ENCODE data around the gene AGPS. TPM values are rescaled to one million over a fixed set of nuclear protein-coding genes. Genes with fewer than 3 reads are reported as not detected.

The AGPS gene
- total RNA-seq, 4 donors from 2014 or later: 21.4 to 50.9 (median 34.3) TPM

DNA sequence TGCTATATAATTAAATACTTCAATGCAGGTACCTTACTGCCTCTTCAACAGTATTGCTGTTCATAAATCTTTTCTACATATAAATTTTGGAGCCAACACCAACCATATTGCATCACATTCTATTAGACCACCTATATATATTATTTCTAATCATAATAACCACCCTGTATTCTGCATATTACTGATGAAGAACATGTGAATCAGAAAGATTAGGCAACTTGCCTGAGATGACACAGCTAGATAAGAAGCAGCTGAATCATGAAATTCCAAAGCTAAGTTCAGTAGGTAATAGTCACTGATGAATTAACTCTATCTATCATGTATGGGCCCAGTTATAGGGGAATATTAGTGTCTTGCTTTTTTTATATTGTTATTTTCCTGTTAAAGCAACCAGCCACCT lies 161.8 kb downstream of the AGPS start:
- peaks cover 0 to 6% (median 0%) of the 10 kb centered on the region in 3 donors for H3K4me1 ChIP-seq
- no peaks in the 10 kb centered on the region for H3K9me3 ChIP-seq
- no peak for TF ChIP-seq POLR2A (IDR thresholded peaks at IDR 0.05)
- no peak for TF ChIP-seq EP300 (IDR thresholded peaks at IDR 0.05)
- TF ChIP-seq, protein P1, sequence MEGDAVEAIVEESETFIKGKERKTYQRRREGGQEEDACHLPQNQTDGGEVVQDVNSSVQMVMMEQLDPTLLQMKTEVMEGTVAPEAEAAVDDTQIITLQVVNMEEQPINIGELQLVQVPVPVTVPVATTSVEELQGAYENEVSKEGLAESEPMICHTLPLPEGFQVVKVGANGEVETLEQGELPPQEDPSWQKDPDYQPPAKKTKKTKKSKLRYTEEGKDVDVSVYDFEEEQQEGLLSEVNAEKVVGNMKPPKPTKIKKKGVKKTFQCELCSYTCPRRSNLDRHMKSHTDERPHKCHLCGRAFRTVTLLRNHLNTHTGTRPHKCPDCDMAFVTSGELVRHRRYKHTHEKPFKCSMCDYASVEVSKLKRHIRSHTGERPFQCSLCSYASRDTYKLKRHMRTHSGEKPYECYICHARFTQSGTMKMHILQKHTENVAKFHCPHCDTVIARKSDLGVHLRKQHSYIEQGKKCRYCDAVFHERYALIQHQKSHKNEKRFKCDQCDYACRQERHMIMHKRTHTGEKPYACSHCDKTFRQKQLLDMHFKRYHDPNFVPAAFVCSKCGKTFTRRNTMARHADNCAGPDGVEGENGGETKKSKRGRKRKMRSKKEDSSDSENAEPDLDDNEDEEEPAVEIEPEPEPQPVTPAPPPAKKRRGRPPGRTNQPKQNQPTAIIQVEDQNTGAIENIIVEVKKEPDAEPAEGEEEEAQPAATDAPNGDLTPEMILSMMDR (IDR thresholded peaks at IDR 0.05): no peak
- no peak overlapping the region for H3K27ac ChIP-seq
- no peak overlapping the region for H3K4me3 ChIP-seq
- no peaks in the 10 kb centered on the region for H3K27me3 ChIP-seq
- ATAC-seq: no peak
- H3K36me3 ChIP-seq: no peaks in the 10 kb centered on the region

DNA sequence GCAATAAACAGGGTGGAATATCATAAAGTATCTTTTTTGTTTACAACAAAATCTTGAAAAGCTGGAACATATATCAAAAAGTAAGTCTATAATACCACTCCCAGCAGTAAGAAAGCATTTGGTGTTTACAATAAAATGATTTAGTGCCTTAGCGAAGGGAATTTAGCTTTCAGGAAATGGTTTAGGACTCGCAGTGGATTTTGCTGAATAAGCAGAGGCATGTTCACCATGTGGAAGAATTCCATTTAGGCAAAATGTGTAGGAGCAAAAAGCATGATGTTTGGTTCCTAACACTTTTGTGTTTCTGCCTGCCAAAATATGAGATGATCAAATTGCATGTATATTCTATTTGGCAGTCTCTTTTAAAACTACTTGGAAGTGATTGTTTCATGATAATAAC lies 163.6 kb downstream of the AGPS start:
- no peaks in the 10 kb centered on the region for H3K27me3 ChIP-seq
- H3K36me3 ChIP-seq: no peaks in the 10 kb centered on the region
- no peak overlapping the region for H3K27ac ChIP-seq
- no peak for TF ChIP-seq POLR2AphosphoS5 (IDR thresholded peaks at IDR 0.05)
- no peak for TF ChIP-seq POLR2A (IDR thresholded peaks at IDR 0.05)
- TF ChIP-seq, protein P1 (IDR thresholded peaks at IDR 0.05): no peak
- TF ChIP-seq EP300 (IDR thresholded peaks at IDR 0.05): no peak
- H3K4me3 ChIP-seq: no peak overlapping the region
- 63 to 64% methylated on average over 2 of the region's 2 CpGs for WGBS, 2 donors (ENCODE audit: low coverage in 1 of 2)
- no peaks in the 10 kb centered on the region for H3K9me3 ChIP-seq
- peaks cover 0 to 6% (median 0%) of the 10 kb centered on the region in 3 donors for H3K4me1 ChIP-seq
- ATAC-seq: no peak

DNA sequence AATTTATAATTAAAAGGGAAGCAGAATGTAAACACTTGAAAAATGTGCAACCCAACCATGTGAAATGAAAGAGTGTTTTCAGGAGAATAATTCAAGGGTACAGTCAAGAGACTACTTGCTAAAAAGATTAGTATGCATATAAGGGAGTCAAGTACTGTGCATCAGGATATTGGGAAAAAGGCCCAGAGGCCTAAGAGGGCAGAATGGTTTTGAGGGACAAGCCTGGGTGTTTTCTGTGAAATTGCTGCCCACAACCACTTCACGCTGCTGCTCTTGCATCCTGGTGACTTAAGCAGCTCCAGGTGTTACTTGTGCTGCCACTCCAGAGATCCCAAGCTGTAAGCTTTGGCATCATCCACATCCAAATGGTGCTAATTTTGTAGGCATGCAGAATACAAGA lies 165.2 kb downstream of the AGPS start:
- Histone ChIP-seq H3K4me3 (no peak overlapping the region), H3K36me3 (no peaks in the 10 kb centered on the region), H3K27me3 (no peaks in the 10 kb centered on the region), H3K4me1 (no peaks in the 10 kb centered on the region), H3K27ac (no peak overlapping the region), H3K9me3 (no peaks in the 10 kb centered on the region)
- ATAC-seq: no peak
- no peak for TF ChIP-seq EP300 (IDR thresholded peaks at IDR 0.05)
- no peak for TF ChIP-seq POLR2AphosphoS5 (IDR thresholded peaks at IDR 0.05)
- TF ChIP-seq POLR2A (IDR thresholded peaks at IDR 0.05): no peak
- TF ChIP-seq, protein P1 (IDR thresholded peaks at IDR 0.05): no peak
- WGBS, 2 donors (ENCODE audit: low coverage in 1 of 2): 89 to 100% methylated on average over 1 of the region's 1 CpG

DNA sequence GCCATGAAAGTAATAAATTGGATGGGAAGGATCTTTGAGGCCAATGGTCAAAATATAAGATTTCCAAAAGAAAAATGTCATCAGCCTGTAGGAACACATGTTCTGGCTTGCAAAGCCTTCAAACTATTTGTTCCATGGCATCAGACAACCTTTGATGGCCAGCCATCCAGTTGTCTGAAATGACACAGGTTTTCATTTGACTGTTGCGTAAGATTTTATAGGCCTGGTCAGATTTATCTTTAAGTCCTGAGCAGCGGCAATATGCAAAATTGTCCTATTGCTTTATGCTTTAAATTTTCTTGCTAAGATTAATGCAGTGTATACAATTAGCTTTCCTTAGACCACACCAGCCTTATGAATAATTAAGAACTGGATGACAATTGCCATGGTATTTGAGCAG lies 167.1 kb downstream of the AGPS start:
- Histone ChIP-seq H3K9me3 (no peaks in the 10 kb centered on the region), H3K36me3 (no peaks in the 10 kb centered on the region), H3K4me3 (no peak overlapping the region), H3K27ac (no peak overlapping the region), H3K27me3 (no peaks in the 10 kb centered on the region), H3K4me1 (no peaks in the 10 kb centered on the region)
- WGBS, 2 donors (ENCODE audit: low coverage in 1 of 2): 100% methylated on average over 1 to 2 of the region's 2 CpGs
- TF ChIP-seq POLR2A (IDR thresholded peaks at IDR 0.05): no peak
- no peak for TF ChIP-seq EP300 (IDR thresholded peaks at IDR 0.05)
- TF ChIP-seq, protein P1 (IDR thresholded peaks at IDR 0.05): no peak
- TF ChIP-seq POLR2AphosphoS5 (IDR thresholded peaks at IDR 0.05): no peak
- ATAC-seq: no peak

DNA sequence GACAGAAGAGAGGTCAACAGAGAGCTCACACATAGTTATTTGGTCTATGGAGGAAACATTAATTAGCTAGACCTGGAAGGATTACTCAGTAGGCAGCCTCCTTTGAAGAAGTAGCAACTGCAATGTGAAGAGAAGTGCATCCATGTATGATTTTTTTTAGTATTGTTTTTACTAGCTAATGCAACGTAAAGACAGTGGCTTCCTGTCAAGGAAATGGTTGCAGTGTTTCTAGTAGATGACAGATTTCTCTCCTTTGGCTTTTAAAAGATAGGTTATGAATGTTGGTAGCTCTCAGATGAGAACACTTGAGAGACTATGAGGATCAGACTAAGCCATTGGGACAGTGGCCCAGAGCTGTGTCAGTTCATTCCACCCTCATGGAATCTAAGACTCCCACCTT lies 175.8 kb downstream of the AGPS start:
- Histone ChIP-seq H3K27ac (no peak overlapping the region), H3K4me3 (no peak overlapping the region), H3K36me3 (no peaks in the 10 kb centered on the region), H3K27me3 (no peaks in the 10 kb centered on the region), H3K4me1 (no peaks in the 10 kb centered on the region), H3K9me3 (no peaks in the 10 kb centered on the region)
- WGBS, 2 donors (ENCODE audit: low coverage in 1 of 2): 69% methylated on average over 1 of the region's 1 CpG; no CpG with 5 or more reads in 1 of the 2 donors
- TF ChIP-seq, protein P1 (IDR thresholded peaks at IDR 0.05): no peak
- TF ChIP-seq EP300 (IDR thresholded peaks at IDR 0.05): no peak
- TF ChIP-seq POLR2A (IDR thresholded peaks at IDR 0.05): no peak
- no peak for TF ChIP-seq POLR2AphosphoS5 (IDR thresholded peaks at IDR 0.05)
- no peak for ATAC-seq

Data from gastroesophageal sphincter (tissue), 4 donors.